Spinal cord (tissue), 10 donors: ENCODE results near the gene ZNF587B. TPM values are rescaled to one million over a fixed set of nuclear protein-coding genes. Genes with fewer than 3 reads are reported as not detected.
"Not testable (repeated sequence)": the region's sequence is repeated elsewhere in the genome, so short reads cannot be mapped to it uniquely, and the experiment has no call there.

Source experiments
- DNase-seq, 6 donors: peaks; one replicate each; pipeline versions ENCODE4 v3.0.0 to v3.0.0-alpha.2; 2013 to 2015; ENCODE audit warnings: low spot score in 6 of 6, low read depth in 4 of 6
- H3K27ac ChIP-seq: one replicate; pipeline ENCODE4 v1.5.1; 2013; ENCODE audit warnings: low read depth, low read length, control low read depth
- H3K27me3 ChIP-seq: one replicate; pipeline ENCODE4 v1.6.1; 2013; ENCODE audit warnings: low read length; ENCODE audit not compliant: control insufficient read depth, insufficient read depth
- H3K36me3 ChIP-seq: one replicate; pipeline ENCODE4 v1.6.1; 2013; ENCODE audit warnings: low read length; ENCODE audit not compliant: control insufficient read depth, insufficient read depth
- H3K4me1 ChIP-seq: one replicate; pipeline ENCODE4 v1.6.1; 2013; ENCODE audit warnings: low read length; ENCODE audit not compliant: control insufficient read depth, insufficient read depth
- H3K4me3 ChIP-seq: one replicate; pipeline ENCODE4 v1.5.1; 2013; ENCODE audit warnings: low read depth, low read length, control low read depth
- H3K9me3 ChIP-seq: one replicate; pipeline ENCODE4 v1.6.1; 2013; ENCODE audit warnings: low read length; ENCODE audit not compliant: control insufficient read depth, insufficient read depth
- WGBS: methylation state at CpG from one replicate; pipeline ENCODE4 v1.1.5; 2013; ENCODE audit warnings: missing lambda C conversion rate; ENCODE audit not compliant: insufficient coverage; 5-methylcytosine and 5-hydroxymethylcytosine counted together
- polyA plus RNA-seq, 2 donors: library from polyadenylated mRNA; unstranded; fragments of 120-200 nt; gene quantifications; one replicate each; pipeline ENCODE4 v1.2.1, GENCODE V29; 2013; ENCODE audit not compliant: insufficient read length in 2 of 2
- total RNA-seq, 2 donors: library from RNA; depleted of rRNA in 1 of 2; stranded (reverse); fragments of 120-200 nt in 1 of 2; fragments of >200 nt in 1 of 2; gene quantifications; one replicate each; pipeline versions ENCODE4 v1.2.3 to v1.2.4, GENCODE V29; 2013 to 2014
- donor health status: healthy.

The ZNF587B gene
- total and polyA plus RNA-seq, 4 donors, result 4.8 to 17.9 (median 11.7) TPM

DNA sequence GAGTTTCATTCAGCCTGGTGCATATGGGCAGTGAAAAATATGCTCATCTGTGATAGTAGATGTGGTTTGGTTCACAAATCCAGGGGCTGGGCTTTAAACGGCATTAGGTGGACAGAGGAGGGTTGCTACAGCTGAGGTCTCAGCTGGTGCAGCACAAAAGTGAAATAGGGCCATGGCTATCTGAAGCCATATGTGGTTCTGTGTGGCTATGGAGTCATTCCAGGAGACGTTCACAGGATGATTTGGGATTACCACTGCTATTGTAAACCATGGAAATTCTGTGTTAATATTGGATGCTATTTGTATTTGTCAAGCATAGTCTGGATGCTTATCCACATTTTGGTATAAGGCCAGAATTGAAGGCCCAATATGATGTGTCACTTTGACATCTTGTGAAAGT lies 24.0 kb downstream of the ZNF587B start:
- not testable (repeated sequence) for H3K4me3 ChIP-seq, H3K27me3 ChIP-seq, H3K27ac ChIP-seq, H3K9me3 ChIP-seq, DNase-seq
- WGBS, result no CpG with 5 or more reads among the region's 2 CpGs
- H3K36me3 ChIP-seq, result peaks cover 36% of the 10 kb centered on the region
- peaks cover 18% of the 10 kb centered on the region for H3K4me1 ChIP-seq

DNA sequence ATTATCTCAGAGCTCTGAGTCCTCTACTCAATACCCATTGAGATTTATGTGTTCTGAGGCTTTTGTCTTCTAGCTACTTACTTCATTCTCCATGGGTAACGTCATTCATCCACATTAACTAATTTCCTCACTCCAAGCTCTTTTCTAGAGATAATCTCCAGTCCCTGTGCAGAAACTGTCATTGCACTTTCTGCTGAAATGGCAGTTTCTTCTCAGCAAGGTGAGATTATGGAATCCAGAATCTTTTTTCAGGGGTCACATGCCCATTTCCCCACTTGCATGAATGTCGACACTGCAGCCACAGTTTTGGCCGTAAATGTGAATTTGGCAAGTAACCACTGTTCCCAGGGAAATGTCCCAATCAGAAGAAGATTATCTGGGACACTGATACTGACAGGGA lies 32.3 kb downstream of the ZNF587B start:
- H3K4me3 ChIP-seq, H3K4me1 ChIP-seq, H3K27ac ChIP-seq, H3K9me3 ChIP-seq, H3K27me3 ChIP-seq, DNase-seq: not testable (repeated sequence)
- H3K36me3 ChIP-seq, result peaks cover 50% of the 10 kb centered on the region
- 90% methylated on average over 2 of the region's 3 CpGs for WGBS

- Histone ChIP-seq H3K27me3 (no peaks in the 10 kb centered on the region), H3K36me3 (peaks cover 48% of the 10 kb centered on the region), H3K4me1 (no peaks in the 10 kb centered on the region), H3K9me3 (no peaks in the 10 kb centered on the region), H3K4me3 (no peak overlapping the region), H3K27ac (no peak overlapping the region)
- WGBS, result 100% methylated on average over 4 of the region's 7 CpGs
- no peak for DNase-seq
Observed at GRCh38 chr19:57867868-57868492, 37.9 kb downstream of the ZNF587B start.

GRCh38 chr19:57869655-57870054 lies 39.6 kb downstream of the ZNF587B start:
- H3K36me3 ChIP-seq, result peaks cover 45% of the 10 kb centered on the region
- H3K4me1 ChIP-seq, H3K9me3 ChIP-seq, H3K27ac ChIP-seq, DNase-seq, H3K4me3 ChIP-seq, H3K27me3 ChIP-seq: not testable (repeated sequence)
- WGBS, result 100% methylated on average over 1 of the region's 6 CpGs

DNA sequence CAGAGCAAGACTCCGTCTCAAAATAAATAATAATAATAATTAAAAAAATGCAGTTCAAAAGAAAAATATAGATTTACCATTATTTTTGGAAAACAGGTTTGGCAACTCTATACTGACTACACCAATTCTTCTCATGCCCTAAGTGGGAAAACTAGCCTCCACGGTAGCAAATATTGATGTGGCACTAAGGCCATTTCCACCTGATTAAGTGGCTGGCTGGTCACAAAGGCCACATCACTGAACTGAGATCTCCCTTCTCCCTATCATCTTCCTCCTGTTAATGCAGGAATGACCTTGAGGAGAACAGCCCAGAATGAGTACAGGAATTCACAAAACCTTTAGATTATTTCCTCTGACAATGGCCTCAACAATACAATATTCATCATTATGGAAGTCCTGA lies 40.1 kb downstream of the ZNF587B start:
- no peak for DNase-seq

DNA sequence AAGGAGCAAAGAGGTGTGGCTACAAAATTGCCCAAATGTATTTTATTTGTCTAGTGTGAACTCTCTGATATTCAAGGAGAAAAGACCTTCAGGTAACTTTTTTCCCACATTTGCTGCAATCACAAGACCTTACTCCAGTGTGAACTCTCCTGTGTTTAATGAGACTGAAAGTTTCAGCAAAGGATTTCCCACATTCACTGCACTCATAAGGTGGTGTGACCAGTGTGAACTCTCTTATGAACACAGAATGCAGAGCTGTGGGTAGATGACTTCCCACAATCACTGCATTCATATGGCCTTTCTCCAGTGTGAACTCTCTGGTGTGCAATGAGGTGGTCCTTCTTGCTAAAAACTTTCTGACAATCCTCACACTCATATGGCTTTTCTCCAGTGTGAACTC lies 42.4 kb downstream of the ZNF587B start:
- H3K27me3 ChIP-seq, result no peaks in the 10 kb centered on the region
- no peak overlapping the region for H3K27ac ChIP-seq
- H3K9me3 ChIP-seq, result peaks cover 2% of the 10 kb centered on the region
- no peak for DNase-seq
- no peaks in the 10 kb centered on the region for H3K4me1 ChIP-seq
- H3K4me3 ChIP-seq, result no peak overlapping the region
- peaks cover 32% of the 10 kb centered on the region for H3K36me3 ChIP-seq

More for the DNA sequence above, 40.1 kb downstream of the ZNF587B start:
- Histone ChIP-seq H3K27ac (no peak overlapping the region), H3K9me3 (peaks cover 2% of the 10 kb centered on the region), H3K4me3 (no peak overlapping the region), H3K36me3 (peaks cover 44% of the 10 kb centered on the region), H3K4me1 (no peaks in the 10 kb centered on the region), H3K27me3 (no peaks in the 10 kb centered on the region)
- WGBS, result 83% methylated on average over 1 of the region's 2 CpGs

GRCh38 chr19:57873883-57874799 lies 44.0 kb downstream of the ZNF587B start:
- H3K4me3 ChIP-seq, H3K4me1 ChIP-seq, H3K9me3 ChIP-seq, DNase-seq, H3K27me3 ChIP-seq, H3K27ac ChIP-seq: not testable (repeated sequence)
- H3K36me3 ChIP-seq, result peaks cover 28% of the 10 kb centered on the region
- WGBS, result 100% methylated on average over 5 of the region's 8 CpGs

DNA sequence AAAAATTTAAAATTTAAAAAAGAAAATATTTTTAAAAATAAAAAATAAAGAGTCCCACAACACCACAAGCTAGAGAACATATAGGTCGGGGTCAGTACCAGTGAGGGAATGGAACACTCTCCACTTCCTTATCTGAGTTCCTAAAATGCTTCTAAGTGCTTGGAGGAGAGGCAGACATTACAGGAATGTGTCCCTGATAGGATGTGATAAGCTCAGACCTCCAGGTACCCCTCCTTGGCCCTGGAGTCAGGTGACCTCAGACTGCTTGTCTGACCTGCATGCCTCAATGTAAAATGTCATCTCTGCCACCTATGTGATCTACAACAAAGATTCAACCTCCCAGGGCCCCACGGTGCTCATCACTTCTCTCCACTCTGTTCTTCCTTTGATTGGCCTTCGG lies 55.9 kb downstream of the ZNF587B start:
- Histone ChIP-seq H3K9me3 (no peaks in the 10 kb centered on the region), H3K4me3 (no peak overlapping the region), H3K27me3 (no peaks in the 10 kb centered on the region), H3K36me3 (peaks cover 16% of the 10 kb centered on the region), H3K4me1 (peaks cover 20% of the 10 kb centered on the region), H3K27ac (no peak overlapping the region)
- WGBS, result 83% methylated on average over 1 of the region's 3 CpGs
- DNase-seq, result no peak

GRCh38 chr19:57887195-57887941 lies 57.3 kb downstream of the ZNF587B start:
- Histone ChIP-seq H3K27me3 (no peaks in the 10 kb centered on the region), H3K9me3 (no peaks in the 10 kb centered on the region), H3K27ac (no peak overlapping the region), H3K4me3 (peak overlapping the region; percentile 93), H3K36me3 (peaks cover 16% of the 10 kb centered on the region), H3K4me1 (peaks cover 20% of the 10 kb centered on the region)
- 7% methylated on average over 4 of the region's 6 CpGs for WGBS
- peak in 2 of 6 donors; percentile 11 to 19 for DNase-seq
